Effector CD8-positive, alpha-beta T cell (primary cell): ENCODE measurements around the gene FOXG1.

Experiments
- DNase-seq: peaks from one replicate; lab custom pipeline; 2025; lab: John Stamatoyannopoulos, UW
- total RNA-seq, 4 experiments: gene quantifications; one replicate each; lab custom pipeline; 2026; lab: John Stamatoyannopoulos, UW

Gene FOXG1
- 0 to 0.54 (median 0.09) reads per million in 4 experiments for total RNA-seq

- no peak for DNase-seq
These were observed at the start of gene FOXG1 for GRCh38 chr14:28766469-28766955. FOXG1 (plus strand) TSS chr14:28766787; CDS start chr14:28767280, 493 bp downstream.

DNA sequence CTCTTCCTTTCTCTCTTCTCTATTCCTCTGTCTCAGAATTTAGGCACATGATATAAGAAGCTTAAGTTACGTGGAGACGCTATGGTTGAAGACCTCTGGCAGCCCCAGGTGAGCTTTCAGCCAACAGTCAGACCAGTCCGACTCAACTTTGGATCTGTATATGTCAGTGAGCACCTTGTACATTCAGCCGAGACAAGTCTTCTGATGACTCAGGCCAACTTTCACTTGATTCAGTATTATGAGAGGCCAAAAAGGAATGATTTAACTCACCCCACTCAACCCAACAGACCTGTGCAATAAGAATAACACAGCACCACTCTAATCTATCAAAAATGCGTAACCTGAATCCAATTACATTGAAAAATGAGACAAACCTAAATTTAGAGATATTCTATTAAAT is 47.5 kb upstream of the FOXG1 start:
- DNase-seq, result no peak

DNA sequence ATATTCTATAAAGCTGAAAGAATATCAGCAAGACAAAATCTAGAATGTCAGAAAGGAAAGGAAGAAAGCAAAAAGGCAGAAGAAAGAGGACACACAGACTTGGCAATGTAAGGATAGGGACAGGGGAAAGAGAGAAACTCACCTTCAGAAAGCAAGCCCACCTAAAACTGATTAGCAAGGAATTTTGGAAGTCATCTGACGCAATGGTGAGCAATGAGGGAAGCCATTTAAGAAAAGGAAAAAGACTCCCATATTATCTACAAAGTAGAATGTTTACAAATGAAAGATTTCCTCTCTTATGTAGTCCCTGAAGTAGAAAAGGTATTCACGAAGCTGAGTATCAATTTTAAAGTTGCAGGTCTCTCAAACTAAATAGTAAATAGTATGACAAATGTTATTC is 35.2 kb upstream of the FOXG1 start:
- DNase-seq, result no peak

- no peak for DNase-seq
These were observed 24.3 kb upstream of the FOXG1 start for GRCh38 chr14:28742171-28742846.

- no peak for DNase-seq
These were observed 22.5 kb upstream of the FOXG1 start for GRCh38 chr14:28744126-28744525.

DNA sequence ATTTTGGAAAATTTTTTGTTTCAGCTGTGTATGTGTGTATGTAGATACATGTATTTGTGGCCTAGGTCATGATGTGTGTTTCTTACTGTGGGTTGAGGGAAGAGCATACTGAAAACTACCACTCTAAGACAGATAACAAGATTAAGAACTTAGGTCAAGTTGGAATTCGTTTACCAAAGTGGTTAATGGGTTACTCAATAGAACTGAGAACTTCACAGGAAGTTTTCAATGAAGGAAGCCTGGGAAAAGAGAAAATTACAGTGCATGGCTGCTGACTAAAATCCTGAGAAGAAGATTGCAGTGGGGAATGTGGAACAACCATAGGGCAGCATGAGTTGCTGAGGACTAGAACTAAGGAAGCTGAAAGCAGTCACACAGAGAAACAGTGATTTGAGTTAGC is 21.4 kb upstream of the FOXG1 start:
- no peak for DNase-seq

DNA sequence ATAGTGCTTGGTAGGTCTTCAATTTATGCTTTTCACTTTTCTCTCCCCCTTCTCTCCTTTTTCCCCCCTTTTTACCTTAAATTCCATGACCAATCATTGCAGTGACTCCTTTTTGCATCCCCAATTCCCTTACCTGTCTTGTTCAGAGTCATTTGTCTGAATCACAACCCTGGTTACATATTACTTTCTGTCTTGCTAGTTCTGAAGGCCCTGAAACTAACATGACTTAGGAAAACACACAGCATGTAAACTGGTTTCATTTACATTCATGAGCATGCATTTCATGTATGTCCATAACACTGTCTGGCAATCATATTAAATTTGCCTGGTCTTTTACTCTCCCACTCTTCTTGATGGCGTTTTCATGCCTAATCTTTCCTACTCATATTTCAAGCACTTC is 20.3 kb upstream of the FOXG1 start:
- no peak for DNase-seq

- no peak for DNase-seq
These were observed 15.0 kb upstream of the FOXG1 start for GRCh38 chr14:28751467-28752058.

- no peak for DNase-seq
These were observed 12.2 kb upstream of the FOXG1 start for GRCh38 chr14:28754209-28754985.

GRCh38 chr14:28755198-28755815 is 11.3 kb upstream of the FOXG1 start:
- DNase-seq, result no peak

DNA sequence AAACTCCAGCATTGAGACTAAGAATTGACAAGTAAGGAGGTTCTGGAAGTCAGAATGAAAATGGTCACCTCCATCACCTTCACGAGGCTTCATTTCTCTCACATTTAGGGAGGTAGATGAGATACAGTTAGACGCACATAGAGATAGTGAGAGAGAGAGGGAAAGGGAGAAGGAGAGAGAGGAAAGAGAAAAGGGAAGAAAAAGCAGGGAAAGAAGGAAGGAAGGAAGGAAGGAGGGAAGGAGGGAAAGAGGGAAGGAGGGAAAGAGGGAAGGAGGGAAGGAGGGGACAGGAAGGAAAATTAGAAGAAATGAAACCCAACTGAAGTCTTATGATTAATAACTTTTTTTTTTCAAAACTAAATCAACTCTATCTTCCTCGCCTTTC is 10.7 kb upstream of the FOXG1 start:
- DNase-seq, result no peak

- no peak for DNase-seq
These were observed 10.2 kb upstream of the FOXG1 start for GRCh38 chr14:28756269-28756883.

DNA sequence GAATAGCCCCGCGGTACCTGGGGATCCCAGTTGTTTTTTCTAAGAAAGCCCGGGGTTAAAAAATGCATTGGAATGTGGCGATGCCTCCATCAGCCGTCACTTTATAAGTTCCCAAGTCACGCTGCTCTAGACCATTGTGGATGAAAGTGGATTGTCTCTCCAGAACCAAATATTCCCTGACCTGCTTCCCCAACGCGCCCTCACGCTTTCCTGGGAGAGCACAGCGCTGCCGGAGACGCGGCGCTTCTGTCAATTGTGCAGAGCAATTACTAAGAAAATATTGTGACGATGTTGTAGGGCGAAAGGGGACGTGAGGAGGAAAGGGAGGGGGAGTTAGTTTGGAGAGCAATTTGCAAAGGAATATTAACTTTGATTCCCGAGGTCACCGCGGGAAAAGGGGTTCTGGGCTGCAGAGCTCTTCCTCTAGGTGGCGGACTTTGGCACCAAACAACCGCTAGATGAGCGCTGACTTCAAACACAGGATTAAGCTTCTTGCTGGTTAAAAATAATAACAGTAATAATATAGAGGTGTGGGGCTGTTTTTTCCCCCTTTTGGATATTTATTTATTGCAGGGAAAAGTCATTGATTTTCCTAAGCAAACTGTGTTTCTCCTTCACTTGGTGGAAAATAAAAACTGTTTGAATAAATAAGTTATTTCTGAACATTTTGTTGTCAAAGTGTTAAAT is 9.6 kb upstream of the FOXG1 start:
- no peak for DNase-seq

GRCh38 chr14:28757786-28758185 is 8.8 kb upstream of the FOXG1 start:
- no peak for DNase-seq

DNA sequence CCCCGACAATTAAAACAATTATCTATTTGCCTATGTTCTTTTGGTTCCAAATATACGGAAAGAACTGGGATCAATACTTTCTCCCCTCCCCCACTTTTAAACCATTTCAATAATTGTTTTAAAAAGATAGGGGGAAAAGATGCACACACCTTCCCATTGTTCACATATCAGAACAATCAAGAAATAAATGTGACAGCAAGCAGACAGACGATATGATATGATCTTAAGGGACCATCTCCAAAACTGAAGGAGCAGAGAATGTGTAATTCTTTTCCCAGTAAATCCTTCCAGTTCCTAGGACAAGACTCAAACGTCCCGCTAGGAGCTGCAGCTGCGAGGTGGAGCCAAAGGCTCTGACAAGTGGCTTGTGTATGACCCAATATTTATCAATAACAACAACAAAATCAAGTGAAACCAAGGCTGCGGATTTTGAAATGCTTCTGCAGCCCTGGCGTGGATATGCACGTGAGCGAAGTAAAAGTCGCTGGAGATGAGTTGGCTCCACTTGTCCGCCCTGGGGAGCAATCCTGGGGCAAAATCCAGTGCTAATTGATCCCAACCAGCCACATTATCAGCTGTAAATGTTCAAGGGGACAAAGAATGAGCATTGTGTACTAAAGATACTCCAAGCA is 8.2 kb upstream of the FOXG1 start:
- no peak for DNase-seq

DNA sequence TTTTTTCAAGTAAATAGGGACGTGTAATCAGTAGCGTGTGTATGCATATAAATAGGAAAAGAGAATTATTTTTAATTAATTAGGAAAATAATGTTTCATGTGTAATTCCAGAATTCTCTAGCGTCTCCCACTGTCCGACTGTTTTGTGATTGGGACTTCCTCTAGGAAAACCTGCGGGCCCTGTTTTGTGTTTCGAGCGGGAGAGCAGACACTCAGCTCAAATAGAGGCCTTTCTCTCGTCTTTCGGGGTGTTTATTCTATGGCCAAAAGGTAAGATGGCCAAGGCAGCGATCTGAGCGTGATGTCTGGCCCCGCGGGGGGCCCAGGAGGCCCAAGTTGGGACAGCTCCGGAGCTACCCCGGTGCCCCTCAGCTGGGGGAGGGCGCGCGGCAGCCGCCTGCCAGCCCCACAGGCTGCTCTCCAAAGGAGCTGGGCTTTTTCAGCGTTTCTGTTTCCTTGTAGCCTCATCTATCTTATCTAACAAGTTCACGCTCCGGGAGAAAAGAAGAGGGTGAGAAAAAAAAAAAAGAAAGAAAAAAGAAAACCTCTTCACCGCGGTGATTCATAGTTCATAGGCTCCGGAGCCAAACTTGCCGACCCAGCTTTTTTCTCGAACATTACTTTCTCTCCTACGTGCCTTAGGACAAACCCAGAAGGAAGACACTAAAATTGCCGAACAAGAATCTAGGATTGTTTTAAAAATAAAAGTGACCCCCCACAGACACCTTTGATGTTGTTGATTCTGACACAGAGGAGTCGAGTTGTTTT is 7.5 kb upstream of the FOXG1 start:
- no peak for DNase-seq

DNA sequence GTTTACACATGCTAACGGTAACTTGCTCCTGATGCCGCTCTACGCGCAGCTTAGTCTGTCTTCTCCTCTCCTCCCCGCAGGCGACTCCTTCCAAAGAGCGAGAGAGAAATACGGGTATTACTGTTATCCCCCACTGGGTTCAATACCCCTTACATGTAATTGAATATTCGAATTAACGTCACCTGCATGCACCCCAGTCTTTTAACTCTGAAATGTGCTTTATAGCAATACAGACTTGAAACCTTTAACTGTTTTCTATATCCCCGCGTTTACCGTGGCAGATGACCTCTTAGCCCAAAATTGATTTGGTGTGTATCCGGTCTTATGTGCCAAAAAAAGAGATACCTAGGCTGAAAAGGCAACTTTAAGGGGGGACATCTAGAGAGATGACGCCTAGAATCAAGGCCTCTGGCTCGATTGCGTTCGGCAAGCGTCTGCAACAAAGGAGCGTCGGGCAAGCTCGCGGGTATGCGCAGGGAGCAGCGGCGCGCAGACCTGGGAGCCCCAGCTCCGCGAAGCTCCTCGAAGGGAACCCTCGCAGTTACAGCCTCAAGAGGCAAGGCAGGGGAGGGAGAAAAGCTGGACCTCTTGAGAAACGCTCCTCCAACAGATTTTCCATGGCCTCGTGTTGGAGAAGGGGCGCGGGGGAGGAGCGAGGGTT is 6.8 kb upstream of the FOXG1 start:
- DNase-seq, result no peak

- no peak for DNase-seq
These were observed 6.1 kb upstream of the FOXG1 start for GRCh38 chr14:28760431-28760996.
